ENCODE measurements around the gene CADM4. TPM values are rescaled to one million over a fixed set of nuclear protein-coding genes. Genes with fewer than 3 reads are reported as not detected.

CADM4 gene
- total and polyA plus RNA-seq, 9 of the 15 experiments (the other 6 are each of a cell fraction or from before 2014, with no cell fraction given): 0.03 to 4.6 (median 1.3) TPM

GRCh38 chr19:43639519-43640423, at the start of gene CADM4 (continued):
- no peak for TF ChIP-seq FOXO4 (CRISPR knock-in tag; IDR thresholded peaks at IDR 0.05)
- no peak for TF ChIP-seq SAP30 (IDR thresholded peaks at IDR 0.05; ENCODE audit: borderline replicate concordance, insufficient read depth, low read depth, low read length, poor library complexity, severe bottlenecking)
- TF ChIP-seq MYC (IDR thresholded peaks at IDR 0.05; ENCODE audit: low read depth, low read length): no peak
- no peak for TF ChIP-seq MYC (CRISPR knock-in tag; IDR thresholded peaks at IDR 0.05; ENCODE audit: borderline replicate concordance, low read depth)
- TF ChIP-seq RAD21 (CRISPR knock-in tag; conservative IDR thresholded peaks at IDR 0.05 in 1 of 2, IDR thresholded peaks at IDR 0.05 in 1 of 2): no peak
- TF ChIP-seq ATF4 (CRISPR knock-in tag; IDR thresholded peaks at IDR 0.05): no peak
- no peak for TF ChIP-seq ZNF407 (IDR thresholded peaks at IDR 0.05; ENCODE audit: low read depth)
- TF ChIP-seq ZNF239 (CRISPR knock-in tag; IDR thresholded peaks at IDR 0.05): no peak
- TF ChIP-seq EZH2 (IDR thresholded peaks at IDR 0.05; ENCODE audit: borderline replicate concordance, low read depth, low read length): no peak
- no peak for TF ChIP-seq SMARCC2 (IDR thresholded peaks at IDR 0.05; ENCODE audit: low read depth)
- TF ChIP-seq PATZ1 (CRISPR knock-in tag; IDR thresholded peaks at IDR 0.05; ENCODE audit: borderline replicate concordance): no peak
